ENCODE results near the gene PIGV.
A peak's percentile ranks its signal among the peaks of the same experiment; 100 is the strongest.
"Not testable (repeated sequence)": the region's sequence is repeated elsewhere in the genome, so short reads cannot be mapped to it uniquely, and the experiment has no call there.

The PIGV gene

GRCh38 chr1:26797627-26798026, 9.9 kb downstream of the PIGV start:
- Histone ChIP-seq H3K36me3 (ENCODE audit: control insufficient read depth, insufficient read depth, low read length, severe bottlenecking) (peaks cover 15% of the 10 kb centered on the region), H3K9me3 (ENCODE audit: control insufficient read depth, low read length) (no peaks in the 10 kb centered on the region), H3K9ac (ENCODE audit: low read length) (no peak overlapping the region), H3K4me3 (ENCODE audit: low read length) (no peak overlapping the region), H3K4me1 (ENCODE audit: control insufficient read depth, insufficient read depth, low read length) (peaks cover 54% of the 10 kb centered on the region), H3K27me3 (replicated peaks; ENCODE audit: control insufficient read depth, insufficient read depth, low read length) (no peaks in the 10 kb centered on the region)
- DNase-seq (ENCODE audit: low read depth): no peak

- H3K27me3 ChIP-seq (replicated peaks; ENCODE audit: control insufficient read depth, insufficient read depth, low read length): no peaks in the 10 kb centered on the region
- H3K4me1 ChIP-seq (ENCODE audit: control insufficient read depth, insufficient read depth, low read length): peaks cover 46% of the 10 kb centered on the region
- H3K4me3 ChIP-seq (ENCODE audit: low read length): peak overlapping the region; percentile 37
- peak overlapping the region; percentile 78 for H3K9ac ChIP-seq (ENCODE audit: low read length)
- H3K9me3 ChIP-seq (ENCODE audit: control insufficient read depth, low read length): no peaks in the 10 kb centered on the region
- peaks cover 7% of the 10 kb centered on the region for H3K36me3 ChIP-seq (ENCODE audit: control insufficient read depth, insufficient read depth, low read length, severe bottlenecking)
- peak; percentile 74 for DNase-seq (ENCODE audit: low read depth)
These were observed 11.9 kb downstream of the PIGV start for GRCh38 chr1:26799479-26800142.

GRCh38 chr1:26803932-26804331, 16.2 kb downstream of the PIGV start:
- not testable (repeated sequence) for DNase-seq (ENCODE audit: low read depth); H3K27me3 ChIP-seq (replicated peaks; ENCODE audit: control insufficient read depth, insufficient read depth, low read length); H3K9me3 ChIP-seq (ENCODE audit: control insufficient read depth, low read length); H3K9ac ChIP-seq (ENCODE audit: low read length); H3K4me3 ChIP-seq (ENCODE audit: low read length); H3K36me3 ChIP-seq (ENCODE audit: control insufficient read depth, insufficient read depth, low read length, severe bottlenecking)
- peaks cover 25% of the 10 kb centered on the region for H3K4me1 ChIP-seq (ENCODE audit: control insufficient read depth, insufficient read depth, low read length)

- DNase-seq (ENCODE audit: low read depth): peak; percentile 86
These were observed 22.4 kb downstream of the PIGV start for GRCh38 chr1:26810105-26810504.

GRCh38 chr1:26811057-26811456, 23.3 kb downstream of the PIGV start:
- Histone ChIP-seq H3K36me3 (ENCODE audit: control insufficient read depth, insufficient read depth, low read length, severe bottlenecking) (no peaks in the 10 kb centered on the region), H3K4me3 (ENCODE audit: low read length) (no peak overlapping the region), H3K27me3 (replicated peaks; ENCODE audit: control insufficient read depth, insufficient read depth, low read length) (no peaks in the 10 kb centered on the region), H3K4me1 (ENCODE audit: control insufficient read depth, insufficient read depth, low read length) (peaks cover 38% of the 10 kb centered on the region), H3K9ac (ENCODE audit: low read length) (no peak overlapping the region), H3K9me3 (ENCODE audit: control insufficient read depth, low read length) (no peaks in the 10 kb centered on the region)
- no peak for DNase-seq (ENCODE audit: low read depth)

More at GRCh38 chr1:26810105-26810504, 22.4 kb downstream of the PIGV start:
- peaks cover 38% of the 10 kb centered on the region for H3K4me1 ChIP-seq (ENCODE audit: control insufficient read depth, insufficient read depth, low read length)
- not testable (repeated sequence) for H3K4me3 ChIP-seq (ENCODE audit: low read length); H3K27me3 ChIP-seq (replicated peaks; ENCODE audit: control insufficient read depth, insufficient read depth, low read length); H3K9me3 ChIP-seq (ENCODE audit: control insufficient read depth, low read length); H3K36me3 ChIP-seq (ENCODE audit: control insufficient read depth, insufficient read depth, low read length, severe bottlenecking); H3K9ac ChIP-seq (ENCODE audit: low read length)

GRCh38 chr1:26811708-26812107, 24.0 kb downstream of the PIGV start:
- Histone ChIP-seq H3K4me1 (ENCODE audit: control insufficient read depth, insufficient read depth, low read length) (peaks cover 38% of the 10 kb centered on the region), H3K9me3 (ENCODE audit: control insufficient read depth, low read length) (no peaks in the 10 kb centered on the region), H3K36me3 (ENCODE audit: control insufficient read depth, insufficient read depth, low read length, severe bottlenecking) (no peaks in the 10 kb centered on the region), H3K4me3 (ENCODE audit: low read length) (no peak overlapping the region), H3K27me3 (replicated peaks; ENCODE audit: control insufficient read depth, insufficient read depth, low read length) (no peaks in the 10 kb centered on the region), H3K9ac (ENCODE audit: low read length) (no peak overlapping the region)
- DNase-seq (ENCODE audit: low read depth): no peak

GRCh38 chr1:26814377-26814776, 26.6 kb downstream of the PIGV start:
- DNase-seq (ENCODE audit: low read depth): no peak
- H3K4me3 ChIP-seq (ENCODE audit: low read length): no peak overlapping the region
- H3K27me3 ChIP-seq (replicated peaks; ENCODE audit: control insufficient read depth, insufficient read depth, low read length): no peaks in the 10 kb centered on the region

GRCh38 chr1:26814893-26815292, 27.1 kb downstream of the PIGV start:
- no peak for DNase-seq (ENCODE audit: low read depth)
- peaks cover 30% of the 10 kb centered on the region for H3K4me1 ChIP-seq (ENCODE audit: control insufficient read depth, insufficient read depth, low read length)
- H3K27me3 ChIP-seq (replicated peaks; ENCODE audit: control insufficient read depth, insufficient read depth, low read length): no peaks in the 10 kb centered on the region
- no peaks in the 10 kb centered on the region for H3K36me3 ChIP-seq (ENCODE audit: control insufficient read depth, insufficient read depth, low read length, severe bottlenecking)
- no peaks in the 10 kb centered on the region for H3K9me3 ChIP-seq (ENCODE audit: control insufficient read depth, low read length)
- no peak overlapping the region for H3K9ac ChIP-seq (ENCODE audit: low read length)
- no peak overlapping the region for H3K4me3 ChIP-seq (ENCODE audit: low read length)

More at GRCh38 chr1:26814377-26814776, 26.6 kb downstream of the PIGV start:
- Histone ChIP-seq H3K36me3 (ENCODE audit: control insufficient read depth, insufficient read depth, low read length, severe bottlenecking) (no peaks in the 10 kb centered on the region), H3K9me3 (ENCODE audit: control insufficient read depth, low read length) (no peaks in the 10 kb centered on the region), H3K4me1 (ENCODE audit: control insufficient read depth, insufficient read depth, low read length) (peaks cover 32% of the 10 kb centered on the region), H3K9ac (ENCODE audit: low read length) (no peak overlapping the region)

- no peak overlapping the region for H3K4me3 ChIP-seq (ENCODE audit: low read length)
- H3K27me3 ChIP-seq (replicated peaks; ENCODE audit: control insufficient read depth, insufficient read depth, low read length): no peaks in the 10 kb centered on the region
- no peaks in the 10 kb centered on the region for H3K9me3 ChIP-seq (ENCODE audit: control insufficient read depth, low read length)
- no peaks in the 10 kb centered on the region for H3K36me3 ChIP-seq (ENCODE audit: control insufficient read depth, insufficient read depth, low read length, severe bottlenecking)
- H3K9ac ChIP-seq (ENCODE audit: low read length): no peak overlapping the region
- no peak for DNase-seq (ENCODE audit: low read depth)
- peaks cover under 1% of the 10 kb centered on the region for H3K4me1 ChIP-seq (ENCODE audit: control insufficient read depth, insufficient read depth, low read length)
These were observed 33.1 kb downstream of the PIGV start for GRCh38 chr1:26820784-26821269.

GRCh38 chr1:26822737-26823395, 35.1 kb downstream of the PIGV start:
- no peaks in the 10 kb centered on the region for H3K9me3 ChIP-seq (ENCODE audit: control insufficient read depth, low read length)
- H3K27me3 ChIP-seq (replicated peaks; ENCODE audit: control insufficient read depth, insufficient read depth, low read length): no peaks in the 10 kb centered on the region
- no peak overlapping the region for H3K9ac ChIP-seq (ENCODE audit: low read length)
- H3K36me3 ChIP-seq (ENCODE audit: control insufficient read depth, insufficient read depth, low read length, severe bottlenecking): no peaks in the 10 kb centered on the region
- H3K4me3 ChIP-seq (ENCODE audit: low read length): no peak overlapping the region
- H3K4me1 ChIP-seq (ENCODE audit: control insufficient read depth, insufficient read depth, low read length): peaks cover 8% of the 10 kb centered on the region
- no peak for DNase-seq (ENCODE audit: low read depth)

- Histone ChIP-seq H3K27me3 (replicated peaks; ENCODE audit: control insufficient read depth, insufficient read depth, low read length) (no peaks in the 10 kb centered on the region), H3K9ac (ENCODE audit: low read length) (no peak overlapping the region), H3K4me3 (ENCODE audit: low read length) (no peak overlapping the region), H3K4me1 (ENCODE audit: control insufficient read depth, insufficient read depth, low read length) (peaks cover 20% of the 10 kb centered on the region), H3K36me3 (ENCODE audit: control insufficient read depth, insufficient read depth, low read length, severe bottlenecking) (no peaks in the 10 kb centered on the region), H3K9me3 (ENCODE audit: control insufficient read depth, low read length) (no peaks in the 10 kb centered on the region)
- DNase-seq (ENCODE audit: low read depth): no peak
These were observed 37.0 kb downstream of the PIGV start for GRCh38 chr1:26824731-26825130.
